Astrocyte of the hippocampus (primary cell): ENCODE data around the gene HECTD4.
"Not testable (repeated sequence)": the region's sequence is repeated elsewhere in the genome, so short reads cannot be mapped to it uniquely, and the experiment has no call there.

ENCODE experiments used
- DNase-seq: peaks from one replicate; pipeline ENCODE4 v3.0.0; 2011; ENCODE audit warnings: low read depth, low spot score

Gene HECTD4

DNA sequence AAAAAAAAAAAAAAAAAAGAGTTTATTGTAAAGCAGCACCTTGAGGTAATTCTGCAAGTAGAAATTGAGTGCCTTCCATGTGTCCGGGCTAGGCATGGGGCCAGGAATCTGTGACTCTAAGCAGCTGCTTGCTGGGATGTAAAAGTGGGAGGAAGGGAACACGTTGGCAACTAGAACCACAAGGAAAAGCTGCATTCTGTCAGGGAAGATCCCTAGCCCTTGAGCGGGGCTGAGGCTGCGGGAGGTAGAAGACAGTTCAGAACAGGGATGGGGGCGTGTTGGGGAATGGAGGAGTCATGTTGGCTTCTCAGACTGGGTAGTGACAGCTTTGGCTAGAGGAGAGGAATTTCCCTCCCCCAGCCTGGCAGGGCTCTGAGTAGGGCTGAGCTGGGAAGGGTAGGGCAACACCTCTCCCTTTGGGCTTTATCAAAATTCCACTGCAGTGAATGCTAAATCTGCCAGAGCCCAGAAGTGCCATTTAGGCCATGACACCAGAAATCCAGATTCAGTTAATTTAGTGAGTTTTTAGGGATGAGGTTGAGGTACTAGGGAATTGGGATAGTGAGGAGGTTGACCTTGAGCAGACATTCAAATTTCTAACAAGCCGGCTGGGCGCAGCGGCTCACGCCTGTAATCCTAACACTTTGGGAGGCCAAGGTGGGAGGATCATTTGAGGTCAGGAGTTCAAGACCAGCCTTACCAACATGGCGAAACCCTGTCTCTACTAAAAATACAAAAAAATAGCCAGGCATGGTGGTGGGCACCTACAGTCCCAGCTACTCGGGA, 260.3 kb downstream of the HECTD4 start:
- peak; percentile 81 for DNase-seq

DNA sequence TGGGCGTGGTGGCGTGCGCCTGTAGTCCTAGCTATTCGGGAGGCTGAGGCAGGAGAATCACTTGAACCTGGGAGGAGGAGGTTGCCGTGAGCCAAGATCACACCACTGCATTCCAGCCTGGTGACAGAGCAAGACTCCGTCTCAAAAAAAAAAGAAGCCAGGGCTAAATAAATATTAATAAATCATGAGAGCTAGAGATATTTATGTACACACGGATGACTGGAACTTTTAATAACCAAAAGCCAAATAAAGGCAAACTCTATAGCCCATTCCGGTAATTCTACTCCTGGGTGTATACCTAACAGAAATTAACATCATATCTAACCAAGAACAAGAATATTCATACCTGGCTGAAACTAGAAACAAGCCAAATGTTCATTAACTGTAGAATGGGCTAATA, 264.5 kb downstream of the HECTD4 start:
- no peak for DNase-seq

DNA sequence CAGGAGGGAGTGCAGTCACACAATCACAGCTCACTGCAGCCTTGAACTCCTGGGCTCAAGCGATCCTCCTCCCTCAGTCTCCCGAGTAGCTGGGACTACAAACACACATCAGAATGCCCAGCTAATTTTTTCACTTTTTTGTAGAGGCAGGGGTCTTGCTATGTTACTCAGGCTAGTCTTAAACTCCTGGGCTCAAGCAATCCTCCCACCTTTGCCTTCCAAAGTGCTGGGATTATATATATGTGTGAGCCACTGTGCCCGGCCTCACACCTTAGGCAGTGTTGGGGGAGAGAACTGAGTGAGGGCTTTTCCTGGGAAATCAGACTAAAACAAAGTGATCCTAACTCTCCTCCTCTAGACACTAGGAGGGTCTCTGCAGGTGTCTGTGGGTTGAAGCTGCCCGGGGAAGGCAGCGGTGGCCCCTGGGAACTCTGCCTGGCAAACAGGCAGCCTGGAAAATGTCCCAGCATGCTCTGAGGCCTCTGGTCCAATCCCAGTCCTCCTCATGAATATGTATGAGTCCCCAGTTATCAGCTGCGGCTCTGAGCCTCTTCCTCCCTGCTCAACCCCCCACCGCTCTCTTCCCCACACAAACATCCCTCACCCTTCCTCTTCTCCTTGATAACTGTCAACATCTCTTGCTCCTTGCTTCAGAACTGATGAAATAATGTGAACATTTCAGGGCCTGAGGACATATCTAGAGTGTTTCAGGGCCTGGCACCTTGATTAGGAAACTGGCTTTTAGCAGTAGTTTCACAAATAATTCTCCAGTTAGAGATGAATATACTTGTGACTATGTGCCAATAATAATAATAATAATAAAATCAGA, 265.8 kb downstream of the HECTD4 start:
- peak; percentile 92 for DNase-seq

DNA sequence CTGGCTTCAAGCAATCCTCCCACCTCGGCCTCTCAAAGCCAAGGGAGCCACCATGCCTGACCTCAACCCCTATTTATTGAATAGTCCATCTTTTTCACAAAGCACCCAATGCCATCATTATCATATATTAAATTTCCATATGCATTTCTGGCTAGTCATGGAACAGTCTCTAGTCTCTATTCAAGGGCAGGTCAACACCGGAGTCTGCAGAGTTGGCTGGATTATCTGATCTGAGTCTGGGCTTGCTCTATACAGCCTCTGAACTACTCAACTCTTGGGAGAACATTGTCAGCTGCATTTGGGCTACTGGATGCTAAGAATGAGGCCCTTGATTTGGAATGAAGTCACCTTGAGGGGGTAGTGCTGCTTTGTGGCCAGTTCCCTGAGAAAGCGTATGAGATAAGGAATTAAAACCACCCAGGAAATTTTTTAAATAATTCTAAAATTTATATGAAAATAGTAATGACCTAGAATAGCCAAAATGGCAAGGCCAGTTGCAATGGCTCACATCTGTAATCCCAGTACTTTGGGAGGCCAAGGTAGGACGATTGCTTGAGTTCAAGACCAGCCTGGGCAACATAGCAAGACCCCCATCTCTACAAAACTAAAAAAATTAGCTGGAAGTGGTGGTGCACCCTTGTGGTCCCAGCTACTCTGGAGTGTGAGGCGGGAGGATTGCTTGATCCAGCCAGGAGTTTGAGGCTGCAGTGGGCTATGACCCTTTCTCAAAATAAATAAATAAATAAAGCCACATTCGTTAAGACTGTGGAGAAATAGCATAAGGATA, 266.8 kb downstream of the HECTD4 start:
- DNase-seq, result no peak

DNA sequence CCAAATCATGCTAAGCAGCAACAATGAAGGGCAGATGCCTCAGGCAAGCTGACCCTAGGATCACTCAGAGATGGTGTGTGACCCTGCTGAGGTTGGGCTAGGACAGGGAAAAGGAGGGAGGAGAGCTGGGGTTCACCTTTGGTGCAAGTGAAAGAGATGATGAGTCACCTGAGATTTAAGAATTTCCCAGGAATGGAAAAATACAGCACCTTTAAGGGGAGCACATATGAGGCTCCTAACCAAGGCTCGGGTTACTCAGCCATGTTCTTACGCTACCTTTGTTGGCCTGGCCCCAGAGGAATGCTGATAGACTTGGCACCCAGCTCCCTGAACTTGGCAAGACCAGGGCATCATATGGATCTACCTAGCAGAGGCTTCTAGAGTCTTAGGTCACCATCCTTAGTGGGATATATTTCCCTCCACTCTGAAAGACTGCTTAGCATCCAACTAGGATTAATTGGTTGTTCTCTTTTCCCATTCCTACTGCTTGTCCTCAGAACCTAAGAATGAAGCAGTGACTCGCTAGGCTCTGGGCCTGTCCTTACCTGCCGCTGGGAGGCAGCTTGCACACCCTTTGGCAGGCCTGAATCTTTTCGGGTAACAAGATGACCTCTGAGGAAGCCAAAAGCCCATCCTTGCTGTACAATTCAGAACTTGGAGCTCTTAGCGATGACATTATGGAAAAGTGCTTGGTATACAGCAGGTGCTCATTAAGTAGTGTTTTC, 269.7 kb downstream of the HECTD4 start:
- no peak for DNase-seq

DNA sequence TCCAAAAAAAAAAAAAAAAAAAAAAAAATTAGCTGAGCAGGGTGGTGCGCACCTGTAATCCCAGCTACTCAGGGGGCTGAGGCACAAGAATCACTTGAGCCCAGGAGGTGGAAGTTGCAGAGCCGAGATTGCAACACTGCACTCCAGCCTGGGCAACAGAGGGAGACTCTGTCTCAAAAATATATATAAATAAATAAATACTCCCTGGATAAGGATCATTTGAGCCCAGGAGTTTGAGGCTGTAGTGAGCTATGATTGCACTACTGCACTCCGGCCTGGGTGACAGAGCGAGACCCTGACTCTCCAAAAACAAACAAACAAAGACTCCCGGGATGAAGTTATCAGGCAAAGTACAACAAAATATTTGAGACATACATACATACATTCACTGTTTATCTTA, 270.3 kb downstream of the HECTD4 start:
- no peak for DNase-seq

DNA sequence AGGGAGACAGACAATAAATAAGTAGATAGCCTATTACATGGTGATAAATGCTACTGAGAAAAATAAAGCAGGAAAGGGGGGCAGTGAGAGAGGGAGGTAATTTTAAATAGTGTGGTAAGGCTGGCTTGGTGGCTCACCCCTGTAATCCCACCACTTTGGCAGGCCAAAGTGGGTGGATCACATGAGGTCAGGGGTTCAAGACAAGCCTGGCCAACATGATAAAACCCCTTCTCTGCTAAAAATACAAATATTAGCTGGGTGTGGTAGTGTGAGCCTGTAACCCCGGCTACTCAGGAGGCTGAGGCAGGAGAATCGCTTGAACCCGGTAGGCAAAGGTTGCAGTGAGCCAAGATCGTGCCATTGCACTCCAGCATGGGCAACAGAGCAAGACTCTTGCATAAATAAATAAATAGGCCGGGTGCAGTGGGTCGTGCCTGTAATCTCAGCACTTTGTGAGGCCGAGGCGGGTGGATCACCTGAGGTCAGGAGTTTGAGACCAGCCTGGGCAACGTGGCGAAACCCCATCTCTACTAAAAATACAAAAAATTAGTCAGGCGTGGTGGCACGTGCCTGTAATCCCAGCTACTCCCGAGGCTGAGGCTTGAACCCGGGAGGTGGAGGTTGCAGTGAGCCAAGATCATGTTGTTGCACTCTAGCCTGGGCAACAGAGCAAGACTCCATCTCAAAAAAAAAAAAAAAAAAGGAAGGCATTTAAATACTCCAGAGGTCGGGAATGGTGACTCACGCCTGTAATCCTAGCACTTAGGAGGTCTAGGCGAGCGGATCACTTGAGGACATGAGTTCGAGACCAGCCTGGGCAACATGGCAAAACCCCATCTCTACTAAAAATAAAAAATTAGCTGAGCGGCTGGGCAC, 271.2 kb downstream of the HECTD4 start:
- not testable (repeated sequence) for DNase-seq
